ENCODE results near the gene MKNK1.

MKNK1 gene

DNA sequence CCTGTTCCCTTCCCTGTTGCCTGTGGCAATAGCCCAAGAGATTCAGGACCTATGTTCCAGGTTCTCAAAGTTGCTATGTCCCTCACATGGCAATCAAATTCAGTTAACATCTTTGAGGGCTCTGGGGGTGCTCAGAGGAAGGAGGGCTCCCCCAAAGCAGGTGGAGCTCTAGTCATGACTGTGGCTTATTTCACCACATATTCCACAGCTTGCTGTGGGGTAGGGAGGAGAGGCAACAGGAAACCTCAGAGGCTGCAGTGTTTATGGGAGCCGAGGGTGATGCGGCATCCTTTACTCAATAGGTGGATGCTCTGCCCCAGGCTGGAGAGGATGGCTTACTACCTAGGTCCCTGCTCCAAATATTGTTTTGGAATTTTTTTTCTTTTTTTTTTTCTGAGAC lies 1.2 kb upstream of the MKNK1 start (continued):
- no peak for TF ChIP-seq ZNF488 (tag by site-specific recombination; IDR thresholded peaks at IDR 0.05)
- TF ChIP-seq ZNF214 (tag by site-specific recombination; IDR thresholded peaks at IDR 0.05; ENCODE audit: borderline replicate concordance): no peak
- no peak for TF ChIP-seq ZNF654 (tag by site-specific recombination; IDR thresholded peaks at IDR 0.05; ENCODE audit: low read depth)
- no peak for TF ChIP-seq ZNF596 (tag by site-specific recombination; IDR thresholded peaks at IDR 0.05)
- TF ChIP-seq KLF7 (tag by site-specific recombination; IDR thresholded peaks at IDR 0.05; ENCODE audit: borderline replicate concordance): no peak
- no peak for TF ChIP-seq MEIS1 (CRISPR knock-in tag; IDR thresholded peaks at IDR 0.05; ENCODE audit: borderline replicate concordance)

DNA sequence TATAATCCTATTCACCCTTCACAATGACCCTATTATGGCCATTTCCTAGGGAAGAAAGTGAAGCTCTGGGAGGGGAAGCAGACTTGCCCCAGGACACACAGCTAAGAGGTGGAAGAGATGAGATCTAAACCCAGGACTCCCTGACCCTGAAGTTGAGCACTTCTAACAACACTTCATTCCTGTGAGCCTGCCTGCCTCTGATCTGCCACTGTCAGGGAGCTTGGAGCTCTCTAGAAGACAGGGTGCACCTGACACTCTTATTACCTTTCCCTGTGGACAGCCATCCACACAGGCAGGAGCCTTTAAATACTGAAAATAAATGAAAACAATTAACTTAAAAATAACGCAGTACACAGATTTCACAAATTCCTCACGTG lies 599 bp downstream of the MKNK1 start:
- Histone ChIP-seq H3K4me3 (ENCODE audit: low read depth, low read length) (peak overlapping the region; percentile 95), H3K9me3 (ENCODE audit: control insufficient read depth, insufficient read depth, low read depth, low read length) (no peaks in the 10 kb centered on the region), H3K27ac (ENCODE audit: extremely low read depth, low read depth, low read length) (no peak overlapping the region), H3K36me3 (ENCODE audit: control insufficient read depth in 2 of 2, insufficient read depth in 1 of 2, low read length in 2 of 2) (peaks cover 0 to 3% of the 10 kb centered on the region in 2 experiments; a peak in 1 of 3 replicates), H3K4me1 (ENCODE audit: control insufficient read depth, insufficient read depth, low read length) (peaks cover 2% of the 10 kb centered on the region; the same call in 1 of the 2 replicates)
- no peak for TF ChIP-seq ZNF341 (tag by site-specific recombination; IDR thresholded peaks at IDR 0.05; ENCODE audit: low read depth)
- TF ChIP-seq ZFP37 (tag by site-specific recombination; IDR thresholded peaks at IDR 0.05): no peak
- TF ChIP-seq, protein P1, sequence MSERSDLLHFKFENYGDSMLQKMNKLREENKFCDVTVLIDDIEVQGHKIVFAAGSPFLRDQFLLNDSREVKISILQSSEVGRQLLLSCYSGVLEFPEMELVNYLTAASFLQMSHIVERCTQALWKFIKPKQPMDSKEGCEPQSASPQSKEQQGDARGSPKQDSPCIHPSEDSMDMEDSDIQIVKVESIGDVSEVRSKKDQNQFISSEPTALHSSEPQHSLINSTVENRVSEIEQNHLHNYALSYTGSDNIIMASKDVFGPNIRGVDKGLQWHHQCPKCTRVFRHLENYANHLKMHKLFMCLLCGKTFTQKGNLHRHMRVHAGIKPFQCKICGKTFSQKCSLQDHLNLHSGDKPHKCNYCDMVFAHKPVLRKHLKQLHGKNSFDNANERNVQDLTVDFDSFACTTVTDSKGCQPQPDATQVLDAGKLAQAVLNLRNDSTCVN (tag by site-specific recombination; optimal IDR thresholded peaks at IDR 0.05): no peak
- TF ChIP-seq, protein P2, sequence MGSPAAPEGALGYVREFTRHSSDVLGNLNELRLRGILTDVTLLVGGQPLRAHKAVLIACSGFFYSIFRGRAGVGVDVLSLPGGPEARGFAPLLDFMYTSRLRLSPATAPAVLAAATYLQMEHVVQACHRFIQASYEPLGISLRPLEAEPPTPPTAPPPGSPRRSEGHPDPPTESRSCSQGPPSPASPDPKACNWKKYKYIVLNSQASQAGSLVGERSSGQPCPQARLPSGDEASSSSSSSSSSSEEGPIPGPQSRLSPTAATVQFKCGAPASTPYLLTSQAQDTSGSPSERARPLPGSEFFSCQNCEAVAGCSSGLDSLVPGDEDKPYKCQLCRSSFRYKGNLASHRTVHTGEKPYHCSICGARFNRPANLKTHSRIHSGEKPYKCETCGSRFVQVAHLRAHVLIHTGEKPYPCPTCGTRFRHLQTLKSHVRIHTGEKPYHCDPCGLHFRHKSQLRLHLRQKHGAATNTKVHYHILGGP (tag by site-specific recombination; IDR thresholded peaks at IDR 0.05): no peak
- no peak for TF ChIP-seq SALL2 (tag by site-specific recombination; IDR thresholded peaks at IDR 0.05; ENCODE audit: borderline replicate concordance)
- no peak for TF ChIP-seq ZNF777 (tag by site-specific recombination; IDR thresholded peaks at IDR 0.05; ENCODE audit: borderline replicate concordance)
- TF ChIP-seq, protein P3, sequence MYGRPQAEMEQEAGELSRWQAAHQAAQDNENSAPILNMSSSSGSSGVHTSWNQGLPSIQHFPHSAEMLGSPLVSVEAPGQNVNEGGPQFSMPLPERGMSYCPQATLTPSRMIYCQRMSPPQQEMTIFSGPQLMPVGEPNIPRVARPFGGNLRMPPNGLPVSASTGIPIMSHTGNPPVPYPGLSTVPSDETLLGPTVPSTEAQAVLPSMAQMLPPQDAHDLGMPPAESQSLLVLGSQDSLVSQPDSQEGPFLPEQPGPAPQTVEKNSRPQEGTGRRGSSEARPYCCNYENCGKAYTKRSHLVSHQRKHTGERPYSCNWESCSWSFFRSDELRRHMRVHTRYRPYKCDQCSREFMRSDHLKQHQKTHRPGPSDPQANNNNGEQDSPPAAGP (tag by site-specific recombination; IDR thresholded peaks at IDR 0.05): no peak
- TF ChIP-seq, protein P4, sequence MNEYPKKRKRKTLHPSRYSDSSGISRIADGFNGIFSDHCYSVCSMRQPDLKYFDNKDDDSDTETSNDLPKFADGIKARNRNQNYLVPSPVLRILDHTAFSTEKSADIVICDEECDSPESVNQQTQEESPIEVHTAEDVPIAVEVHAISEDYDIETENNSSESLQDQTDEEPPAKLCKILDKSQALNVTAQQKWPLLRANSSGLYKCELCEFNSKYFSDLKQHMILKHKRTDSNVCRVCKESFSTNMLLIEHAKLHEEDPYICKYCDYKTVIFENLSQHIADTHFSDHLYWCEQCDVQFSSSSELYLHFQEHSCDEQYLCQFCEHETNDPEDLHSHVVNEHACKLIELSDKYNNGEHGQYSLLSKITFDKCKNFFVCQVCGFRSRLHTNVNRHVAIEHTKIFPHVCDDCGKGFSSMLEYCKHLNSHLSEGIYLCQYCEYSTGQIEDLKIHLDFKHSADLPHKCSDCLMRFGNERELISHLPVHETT (tag by site-specific recombination; IDR thresholded peaks at IDR 0.05): no peak
- TF ChIP-seq ZSCAN18 (tag by site-specific recombination; IDR thresholded peaks at IDR 0.05): no peak
- TF ChIP-seq PRDM4 (tag by site-specific recombination; IDR thresholded peaks at IDR 0.05): no peak
- TF ChIP-seq, protein P5, sequence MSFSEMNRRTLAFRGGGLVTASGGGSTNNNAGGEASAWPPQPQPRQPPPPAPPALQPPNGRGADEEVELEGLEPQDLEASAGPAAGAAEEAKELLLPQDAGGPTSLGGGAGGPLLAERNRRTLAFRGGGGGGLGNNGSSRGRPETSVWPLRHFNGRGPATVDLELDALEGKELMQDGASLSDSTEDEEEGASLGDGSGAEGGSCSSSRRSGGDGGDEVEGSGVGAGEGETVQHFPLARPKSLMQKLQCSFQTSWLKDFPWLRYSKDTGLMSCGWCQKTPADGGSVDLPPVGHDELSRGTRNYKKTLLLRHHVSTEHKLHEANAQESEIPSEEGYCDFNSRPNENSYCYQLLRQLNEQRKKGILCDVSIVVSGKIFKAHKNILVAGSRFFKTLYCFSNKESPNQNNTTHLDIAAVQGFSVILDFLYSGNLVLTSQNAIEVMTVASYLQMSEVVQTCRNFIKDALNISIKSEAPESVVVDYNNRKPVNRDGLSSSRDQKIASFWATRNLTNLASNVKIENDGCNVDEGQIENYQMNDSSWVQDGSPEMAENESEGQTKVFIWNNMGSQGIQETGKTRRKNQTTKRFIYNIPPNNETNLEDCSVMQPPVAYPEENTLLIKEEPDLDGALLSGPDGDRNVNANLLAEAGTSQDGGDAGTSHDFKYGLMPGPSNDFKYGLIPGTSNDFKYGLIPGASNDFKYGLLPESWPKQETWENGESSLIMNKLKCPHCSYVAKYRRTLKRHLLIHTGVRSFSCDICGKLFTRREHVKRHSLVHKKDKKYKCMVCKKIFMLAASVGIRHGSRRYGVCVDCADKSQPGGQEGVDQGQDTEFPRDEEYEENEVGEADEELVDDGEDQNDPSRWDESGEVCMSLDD (tag by site-specific recombination; IDR thresholded peaks at IDR 0.05): no peak
- no peak for TF ChIP-seq ZNF843 (tag by site-specific recombination; IDR thresholded peaks at IDR 0.05)
- ChIA-PET POLR2A (interaction anchor here (1.1 to 4.6 kb wide), 8 partner anchors 11 to 70 kb away, joined by 4 to 77 read pairs (median 6); partner anchors contain the start of genes ATPAF1 and MOB3C), CTCF (interaction anchor here (0.6 to 2.3 kb wide), 7 partner anchors 10 to 905 kb away, joined by 3 to 10 read pairs (median 4); no protein-coding TSS in a partner anchor)

Measured in HEK293 (cell line).